Mucosa of descending colon (tissue), 3 donors: ENCODE measurements around the gene TEN1. TPM values are rescaled to one million over a fixed set of nuclear protein-coding genes. Genes with fewer than 3 reads are reported as not detected.

Experiments
- ATAC-seq: fragments of 200-7000 bp; cut with Tn5 transposase; one replicate; pipeline ENCODE4 v1.9.1; 2020; ENCODE audit warnings: mild to moderate bottlenecking, moderate library complexity
- DNase-seq, 3 donors: peaks; one replicate each; pipeline ENCODE4 v3.0.0-alpha.2; 2020
- H3K36me3 ChIP-seq: fragments of 200-600 bp; one replicate; pipeline ENCODE4 v1.8.0; 2021; ENCODE audit warnings: low read depth, mild to moderate bottlenecking
- H3K4me1 ChIP-seq: fragments of 200-600 bp; one replicate; pipeline ENCODE4 v1.8.0; 2021; ENCODE audit warnings: low read depth, mild to moderate bottlenecking
- H3K4me3 ChIP-seq: fragments of 200-600 bp; one replicate; pipeline ENCODE4 v1.8.0; 2021; ENCODE audit warnings: mild to moderate bottlenecking
- H3K9me3 ChIP-seq: fragments of 200-600 bp; one replicate; pipeline ENCODE4 v1.8.0; 2021; ENCODE audit warnings: mild to moderate bottlenecking
- intact Hi-C, 2 donors: fragments of 100-400 bp; cut with DNase I in 1 of 2; cut with micrococcal nuclease in 1 of 2; formaldehyde crosslinking; loops; one replicate each; pipeline versions ENCODE4 v1.11.0 to v1.11.1; 2022; cut with DNase I, micrococcal nuclease
- total RNA-seq, 3 donors: library from RNA; stranded (reverse); fragmentation: NEBNext Ultra II Directional in 2 of 3; extraction: Animal tissue kit (Norgen Biotek cat#: 25700) in 2 of 3; gene quantifications; one replicate each; pipeline versions ENCODE4 v1.2.1 to v1.2.4, GENCODE V29; 2021 to 2023
- TF ChIP-seq, protein P1 (sequence below): fragments of 200-600 bp; IDR thresholded peaks from one replicate; pipeline ENCODE4 v1.8.0; 2022; ENCODE audit warnings: antibody characterized with exemption, mild to moderate bottlenecking
- donor health status: DM: no; HTN: no; CAD: no; lungs with moderate emphysema.
- donor health status: DM: no; HTN: no; CAD: no.
- donor health status: DM: no; HTN: yes; CAD: no.

Gene TEN1
- total RNA-seq, 3 donors from 2014 or later = 16.1 to 36.4 (median 23.1) TPM

DNA sequence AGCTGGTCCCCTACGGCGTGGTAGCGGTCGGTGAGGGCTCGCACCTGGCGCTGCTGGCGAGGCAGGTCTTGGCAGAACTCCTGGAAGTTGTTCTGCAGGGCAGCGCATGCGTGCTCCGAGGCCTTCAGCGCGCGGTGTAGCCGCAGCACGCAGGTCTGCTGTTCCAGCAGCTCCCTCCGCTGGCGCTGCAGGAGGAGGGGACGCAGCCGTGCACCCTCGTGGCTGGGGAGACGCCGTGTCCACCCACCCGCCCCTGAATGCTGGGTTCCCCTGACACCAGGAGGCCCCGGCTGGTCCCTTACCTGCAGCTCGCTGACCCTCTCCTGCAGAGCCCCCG, 35.9 kb downstream of the TEN1 start:
- ATAC-seq (no peak), DNase-seq (no peak)
- Histone ChIP-seq H3K9me3 (no peaks in the 10 kb centered on the region), H3K4me1 (no peaks in the 10 kb centered on the region), H3K4me3 (no peak overlapping the region), H3K36me3 (no peaks in the 10 kb centered on the region)
- TF ChIP-seq, protein P1, sequence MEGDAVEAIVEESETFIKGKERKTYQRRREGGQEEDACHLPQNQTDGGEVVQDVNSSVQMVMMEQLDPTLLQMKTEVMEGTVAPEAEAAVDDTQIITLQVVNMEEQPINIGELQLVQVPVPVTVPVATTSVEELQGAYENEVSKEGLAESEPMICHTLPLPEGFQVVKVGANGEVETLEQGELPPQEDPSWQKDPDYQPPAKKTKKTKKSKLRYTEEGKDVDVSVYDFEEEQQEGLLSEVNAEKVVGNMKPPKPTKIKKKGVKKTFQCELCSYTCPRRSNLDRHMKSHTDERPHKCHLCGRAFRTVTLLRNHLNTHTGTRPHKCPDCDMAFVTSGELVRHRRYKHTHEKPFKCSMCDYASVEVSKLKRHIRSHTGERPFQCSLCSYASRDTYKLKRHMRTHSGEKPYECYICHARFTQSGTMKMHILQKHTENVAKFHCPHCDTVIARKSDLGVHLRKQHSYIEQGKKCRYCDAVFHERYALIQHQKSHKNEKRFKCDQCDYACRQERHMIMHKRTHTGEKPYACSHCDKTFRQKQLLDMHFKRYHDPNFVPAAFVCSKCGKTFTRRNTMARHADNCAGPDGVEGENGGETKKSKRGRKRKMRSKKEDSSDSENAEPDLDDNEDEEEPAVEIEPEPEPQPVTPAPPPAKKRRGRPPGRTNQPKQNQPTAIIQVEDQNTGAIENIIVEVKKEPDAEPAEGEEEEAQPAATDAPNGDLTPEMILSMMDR = no peak
- intact Hi-C loops = no loop called here

DNA sequence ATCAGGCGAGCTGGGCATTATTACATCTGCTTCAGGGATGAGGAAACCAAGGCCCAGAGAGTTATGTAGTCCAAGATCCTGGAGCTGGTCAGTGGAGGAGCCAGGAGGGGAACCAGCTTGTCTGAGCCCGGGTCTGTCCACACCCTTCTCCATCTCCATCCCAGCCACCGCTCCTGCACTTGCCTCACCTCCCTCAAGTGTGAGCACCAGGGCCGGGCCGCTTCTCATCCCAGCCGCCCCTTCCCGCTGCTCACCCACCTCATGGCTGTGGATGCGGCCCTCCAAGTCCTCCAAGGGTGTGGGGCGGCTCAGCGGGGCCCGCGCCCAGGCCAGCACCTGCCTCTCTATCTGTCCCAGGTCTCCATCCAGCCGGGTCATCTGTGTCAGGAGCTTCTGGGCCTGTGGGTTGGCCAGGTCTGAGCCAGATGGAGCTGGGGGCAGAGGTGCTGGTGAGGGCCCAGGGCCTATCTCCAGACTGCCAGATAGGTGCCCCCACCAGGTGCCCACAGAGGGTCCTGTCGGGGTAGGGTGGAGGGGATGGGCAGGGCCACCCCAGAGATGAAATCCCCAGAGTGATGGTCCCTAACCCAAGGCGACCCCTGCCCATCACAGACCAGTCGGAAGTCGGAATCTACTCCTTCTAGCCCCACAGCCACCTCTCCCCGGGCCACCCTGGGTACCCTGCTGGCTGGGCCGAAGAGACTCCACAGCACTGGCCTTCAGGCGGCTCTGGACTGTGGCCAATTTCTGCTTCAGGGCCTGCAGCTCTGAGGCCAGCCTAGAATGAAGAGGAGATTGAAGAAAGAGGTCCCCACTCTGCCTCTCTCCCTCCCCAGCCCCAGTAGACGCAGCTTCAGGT, 38.7 kb downstream of the TEN1 start:
- intact Hi-C loops = no loop called here
- TF ChIP-seq, protein P1 = no peak
- ATAC-seq (no peak), DNase-seq (no peak)
- no peaks in the 10 kb centered on the region for H3K36me3 ChIP-seq
- H3K4me3 ChIP-seq = no peak overlapping the region
- H3K4me1 ChIP-seq = no peaks in the 10 kb centered on the region
- no peaks in the 10 kb centered on the region for H3K9me3 ChIP-seq

GRCh38 chr17:76018340-76018680, 39.3 kb downstream of the TEN1 start:
- Histone ChIP-seq H3K9me3 (no peaks in the 10 kb centered on the region), H3K4me1 (no peaks in the 10 kb centered on the region), H3K36me3 (no peaks in the 10 kb centered on the region), H3K4me3 (no peak overlapping the region)
- ATAC-seq = no peak
- no peak for DNase-seq
- TF ChIP-seq, protein P1 = no peak
- intact Hi-C loops = no loop called here

GRCh38 chr17:76018801-76019200, 39.8 kb downstream of the TEN1 start:
- DNase-seq (no peak), ATAC-seq (no peak)
- no peaks in the 10 kb centered on the region for H3K9me3 ChIP-seq
- no peaks in the 10 kb centered on the region for H3K4me1 ChIP-seq
- TF ChIP-seq, protein P1 = no peak
- no peak overlapping the region for H3K4me3 ChIP-seq
- no peaks in the 10 kb centered on the region for H3K36me3 ChIP-seq
- intact Hi-C loops = no loop called here

GRCh38 chr17:76019833-76020467, 40.9 kb downstream of the TEN1 start:
- TF ChIP-seq, protein P1 = no peak
- Histone ChIP-seq H3K4me1 (no peaks in the 10 kb centered on the region), H3K4me3 (no peak overlapping the region), H3K9me3 (no peaks in the 10 kb centered on the region), H3K36me3 (no peaks in the 10 kb centered on the region)
- DNase-seq = no peak
- intact Hi-C loops = no loop called here
- no peak for ATAC-seq
